ENCODE results near the gene TMEM225B.

DNA sequence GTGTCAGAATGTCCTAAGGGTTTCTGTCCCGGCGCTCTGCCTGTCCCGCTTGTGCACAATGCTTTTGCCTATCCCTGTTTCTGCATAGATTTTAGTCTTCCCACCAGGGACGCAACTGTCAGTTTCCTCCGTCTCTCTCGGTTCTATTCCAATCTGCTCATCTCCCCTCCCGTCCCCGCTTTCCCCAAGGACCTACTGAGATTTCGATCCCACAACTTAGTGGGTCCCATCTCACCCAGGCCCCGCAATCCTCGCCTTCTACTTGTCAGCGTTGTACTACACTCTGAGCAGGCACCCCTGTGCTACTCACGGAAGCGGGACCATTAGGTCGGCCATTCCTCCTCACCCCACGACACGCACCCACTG is 40.1 kb upstream of the TMEM225B start:
- TF ChIP-seq, protein P1, sequence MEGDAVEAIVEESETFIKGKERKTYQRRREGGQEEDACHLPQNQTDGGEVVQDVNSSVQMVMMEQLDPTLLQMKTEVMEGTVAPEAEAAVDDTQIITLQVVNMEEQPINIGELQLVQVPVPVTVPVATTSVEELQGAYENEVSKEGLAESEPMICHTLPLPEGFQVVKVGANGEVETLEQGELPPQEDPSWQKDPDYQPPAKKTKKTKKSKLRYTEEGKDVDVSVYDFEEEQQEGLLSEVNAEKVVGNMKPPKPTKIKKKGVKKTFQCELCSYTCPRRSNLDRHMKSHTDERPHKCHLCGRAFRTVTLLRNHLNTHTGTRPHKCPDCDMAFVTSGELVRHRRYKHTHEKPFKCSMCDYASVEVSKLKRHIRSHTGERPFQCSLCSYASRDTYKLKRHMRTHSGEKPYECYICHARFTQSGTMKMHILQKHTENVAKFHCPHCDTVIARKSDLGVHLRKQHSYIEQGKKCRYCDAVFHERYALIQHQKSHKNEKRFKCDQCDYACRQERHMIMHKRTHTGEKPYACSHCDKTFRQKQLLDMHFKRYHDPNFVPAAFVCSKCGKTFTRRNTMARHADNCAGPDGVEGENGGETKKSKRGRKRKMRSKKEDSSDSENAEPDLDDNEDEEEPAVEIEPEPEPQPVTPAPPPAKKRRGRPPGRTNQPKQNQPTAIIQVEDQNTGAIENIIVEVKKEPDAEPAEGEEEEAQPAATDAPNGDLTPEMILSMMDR (IDR thresholded peaks at IDR 0.05): no peak
- TF ChIP-seq POLR2A (IDR thresholded peaks at IDR 0.05) (no peak), EP300 (IDR thresholded peaks at IDR 0.05; ENCODE audit: low read depth) (no peak)

Data from transverse colon (tissue), 3 donors.